Prostate gland (tissue), 2 donors: ENCODE data around the gene MSANTD1. TPM values are rescaled to one million over a fixed set of nuclear protein-coding genes. Genes with fewer than 3 reads are reported as not detected.

Experiments
- DNase-seq: peaks from one replicate; pipeline ENCODE4 v3.0.0-alpha.2; 2019; ENCODE audit warnings: low spot score
- H3K27ac ChIP-seq, 2 donors: fragments of 200-600 bp; sonication (generic); 2 replicates each; pipeline ENCODE4 v1.5.1; 2017 to 2019
- H3K27me3 ChIP-seq: fragments of 200-600 bp; sonication (generic); replicated peaks from 2 replicates; pipeline ENCODE4 v1.5.1; 2019; ENCODE audit not compliant: insufficient read depth
- H3K36me3 ChIP-seq, 2 donors: fragments of 200-600 bp; sonication (generic); 1 replicate in 1 of 2; 2 replicates in 1 of 2; pipeline versions ENCODE4 v1.5.1 to v1.8.1; 2017 to 2019
- H3K4me1 ChIP-seq: fragments of 200-600 bp; sonication (generic); replicated peaks from 2 replicates; pipeline ENCODE4 v1.5.1; 2019
- H3K4me3 ChIP-seq, 2 donors: fragments of 200-600 bp; sonication (generic); 2 replicates each; pipeline ENCODE4 v1.5.1; 2017 to 2019
- H3K9me3 ChIP-seq: fragments of 200-600 bp; sonication (generic); 2 replicates; pipeline ENCODE4 v1.5.1; 2017
- POLR2A ChIP-seq: fragments of 450-650 bp; IDR thresholded peaks from one replicate; pipeline ENCODE4 v1.6.1; 2016; ENCODE audit warnings: antibody characterized with exemption, mild to moderate bottlenecking
- POLR2AphosphoS5 ChIP-seq: sonication (generic); formaldehyde crosslinking; IDR thresholded peaks from one replicate; pipeline ENCODE4 v1.6.1; 2017; ENCODE audit warnings: antibody characterized with exemption
- WGBS: methylation state at CpG from one replicate; pipeline ENCODE4 v1.1.5; 2018; 5-methylcytosine and 5-hydroxymethylcytosine counted together
- intact Hi-C: fragments of 100-400 bp; cut with DNase I; formaldehyde crosslinking; loops from one replicate; pipeline ENCODE4 v1.14.2; 2022
- total RNA-seq, 2 donors: library from RNA; depleted of rRNA; stranded (reverse); fragments of >200 nt; gene quantifications; one replicate each; pipeline ENCODE4 v1.1.0, GENCODE V29; 2016
- TF ChIP-seq, protein P1 (sequence below), 4 experiments: fragments of 200-600 bp in 2 of 4; fragments of 450-650 bp in 2 of 4; sonication (generic) in 2 of 4; IDR thresholded peaks; 1 replicate in 3 of 4; 2 replicates in 1 of 4; pipeline ENCODE4 v1.5.1; 2016 to 2019; ENCODE audit warnings: antibody characterized with exemption in 4 of 4, mild to moderate bottlenecking in 2 of 4, moderate library complexity in 2 of 4

The MSANTD1 gene
- total RNA-seq, 2 donors from 2014 or later = 1.2 to 4.4 TPM

DNA sequence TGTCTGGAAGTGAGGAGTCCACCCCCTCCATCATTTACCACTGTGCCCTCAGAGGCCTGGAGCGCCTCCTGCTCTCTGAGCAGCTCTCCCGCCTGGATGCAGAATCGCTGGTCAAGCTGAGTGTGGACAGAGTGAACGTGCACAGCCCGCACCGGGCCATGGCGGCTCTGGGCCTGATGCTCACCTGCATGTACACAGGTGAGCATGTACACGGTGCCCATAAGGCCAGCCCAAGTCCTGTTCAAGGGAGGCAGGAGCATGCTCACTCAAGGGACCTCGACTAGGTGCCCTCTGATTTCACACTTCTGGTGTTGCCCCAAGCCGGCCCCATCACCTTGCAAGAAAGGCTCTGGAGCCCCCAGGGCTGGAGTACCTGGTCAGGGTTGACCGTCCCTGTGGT lies 13.4 kb upstream of the MSANTD1 start:
- no peak overlapping the region for H3K4me3 ChIP-seq
- no peaks in the 10 kb centered on the region for H3K4me1 ChIP-seq
- no peak overlapping the region for H3K27ac ChIP-seq
- no peaks in the 10 kb centered on the region for H3K27me3 ChIP-seq
- TF ChIP-seq, protein P1, sequence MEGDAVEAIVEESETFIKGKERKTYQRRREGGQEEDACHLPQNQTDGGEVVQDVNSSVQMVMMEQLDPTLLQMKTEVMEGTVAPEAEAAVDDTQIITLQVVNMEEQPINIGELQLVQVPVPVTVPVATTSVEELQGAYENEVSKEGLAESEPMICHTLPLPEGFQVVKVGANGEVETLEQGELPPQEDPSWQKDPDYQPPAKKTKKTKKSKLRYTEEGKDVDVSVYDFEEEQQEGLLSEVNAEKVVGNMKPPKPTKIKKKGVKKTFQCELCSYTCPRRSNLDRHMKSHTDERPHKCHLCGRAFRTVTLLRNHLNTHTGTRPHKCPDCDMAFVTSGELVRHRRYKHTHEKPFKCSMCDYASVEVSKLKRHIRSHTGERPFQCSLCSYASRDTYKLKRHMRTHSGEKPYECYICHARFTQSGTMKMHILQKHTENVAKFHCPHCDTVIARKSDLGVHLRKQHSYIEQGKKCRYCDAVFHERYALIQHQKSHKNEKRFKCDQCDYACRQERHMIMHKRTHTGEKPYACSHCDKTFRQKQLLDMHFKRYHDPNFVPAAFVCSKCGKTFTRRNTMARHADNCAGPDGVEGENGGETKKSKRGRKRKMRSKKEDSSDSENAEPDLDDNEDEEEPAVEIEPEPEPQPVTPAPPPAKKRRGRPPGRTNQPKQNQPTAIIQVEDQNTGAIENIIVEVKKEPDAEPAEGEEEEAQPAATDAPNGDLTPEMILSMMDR (IDR thresholded peaks at IDR 0.05) = no peak
- TF ChIP-seq POLR2A (no peak), POLR2AphosphoS5 (no peak)
- no peaks in the 10 kb centered on the region for H3K9me3 ChIP-seq
- intact Hi-C loops = no loop called here
- WGBS = 93% methylated on average over 11 of the region's 11 CpGs
- peaks cover 9 to 41% of the 10 kb centered on the region in 2 donors for H3K36me3 ChIP-seq
- DNase-seq = no peak

DNA sequence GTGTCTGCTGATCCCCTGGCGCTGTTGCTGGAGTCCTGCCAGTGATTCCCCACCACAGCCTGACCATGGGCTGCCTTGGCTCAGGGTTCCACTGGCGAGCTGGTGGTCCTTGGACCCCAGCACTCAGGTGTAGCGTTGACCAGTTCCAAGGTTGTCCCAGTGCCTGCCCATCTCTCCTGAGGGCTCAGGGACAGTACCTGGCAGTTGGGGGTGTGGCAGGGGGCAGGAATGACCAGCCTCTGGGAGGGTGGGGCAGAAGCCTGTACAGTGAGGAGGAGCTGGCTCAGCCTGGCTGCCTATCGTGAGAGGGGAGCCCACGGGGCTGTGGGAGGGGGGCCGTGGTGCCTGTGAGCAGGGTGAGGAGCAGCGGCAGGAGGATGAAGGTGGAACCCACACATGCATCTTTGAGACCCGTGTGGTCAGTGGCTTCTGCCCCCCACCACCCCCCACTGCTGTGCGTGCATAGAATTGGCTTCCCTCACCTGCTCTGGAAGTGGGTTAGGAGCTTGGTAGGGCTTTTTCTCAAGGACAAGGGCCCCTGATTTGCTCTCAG lies 12.6 kb upstream of the MSANTD1 start:
- peaks cover under 1 to 34% of the 10 kb centered on the region in 2 donors for H3K36me3 ChIP-seq
- intact Hi-C loops = no loop called here
- H3K4me1 ChIP-seq = no peaks in the 10 kb centered on the region
- TF ChIP-seq POLR2AphosphoS5 (no peak), POLR2A (no peak)
- TF ChIP-seq, protein P1 (IDR thresholded peaks at IDR 0.05) = no peak
- H3K27ac ChIP-seq = no peak overlapping the region
- DNase-seq = no peak
- no peak overlapping the region for H3K4me3 ChIP-seq
- no peaks in the 10 kb centered on the region for H3K27me3 ChIP-seq
- 89% methylated on average over 9 of the region's 9 CpGs for WGBS
- H3K9me3 ChIP-seq = no peaks in the 10 kb centered on the region

DNA sequence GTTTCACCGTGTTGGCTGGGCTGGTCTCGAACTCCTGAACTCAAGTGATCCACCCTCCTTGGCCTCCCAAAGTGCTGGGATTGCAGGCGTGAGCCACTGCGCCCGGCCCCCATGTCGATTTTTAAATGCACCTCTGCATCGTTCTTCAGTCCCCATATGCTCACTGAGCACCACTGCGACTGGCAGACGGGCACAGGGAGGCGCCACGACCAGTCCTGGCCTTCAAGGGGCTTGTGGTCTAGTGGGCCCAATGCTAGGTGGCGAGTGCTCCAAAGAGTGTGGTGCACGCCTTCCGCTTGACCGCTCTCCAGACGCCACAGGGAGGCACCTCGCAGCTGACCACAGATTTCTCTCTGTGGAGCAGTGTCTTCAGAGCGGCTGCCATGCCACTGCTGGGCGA lies 11.7 kb upstream of the MSANTD1 start:
- H3K4me3 ChIP-seq = no peak overlapping the region
- intact Hi-C loops = no loop called here
- no peaks in the 10 kb centered on the region for H3K27me3 ChIP-seq
- H3K4me1 ChIP-seq = no peaks in the 10 kb centered on the region
- H3K36me3 ChIP-seq = peaks cover 0 to 30% of the 10 kb centered on the region in 2 donors
- H3K27ac ChIP-seq = no peak overlapping the region
- whole genome bisulfite sequencing = 94% methylated on average over 19 of the region's 19 CpGs
- TF ChIP-seq POLR2A (no peak), POLR2AphosphoS5 (no peak)
- DNase-seq = no peak
- no peaks in the 10 kb centered on the region for H3K9me3 ChIP-seq

GRCh38 chr4:3237712-3238560 lies 11.0 kb upstream of the MSANTD1 start:
- no peak for TF ChIP-seq POLR2AphosphoS5
- no peak for TF ChIP-seq POLR2A
- TF ChIP-seq, protein P1 (IDR thresholded peaks at IDR 0.05) = no peak
- no peaks in the 10 kb centered on the region for H3K27me3 ChIP-seq
- H3K4me1 ChIP-seq = no peaks in the 10 kb centered on the region
- no peak for DNase-seq
- no peak overlapping the region for H3K4me3 ChIP-seq
- H3K27ac ChIP-seq = no peak overlapping the region
- intact Hi-C loops = no loop called here
- no peaks in the 10 kb centered on the region for H3K9me3 ChIP-seq
- peaks cover 0 to 30% of the 10 kb centered on the region in 2 donors for H3K36me3 ChIP-seq
- WGBS = 87% methylated on average over 26 of the region's 26 CpGs

GRCh38 chr4:3238721-3239120 lies 10.2 kb upstream of the MSANTD1 start:
- no peak for TF ChIP-seq POLR2AphosphoS5
- TF ChIP-seq, protein P1 (IDR thresholded peaks at IDR 0.05) = no peak
- TF ChIP-seq POLR2A = no peak
- no peaks in the 10 kb centered on the region for H3K9me3 ChIP-seq
- H3K27ac ChIP-seq = no peak overlapping the region
- peaks cover 0 to 23% of the 10 kb centered on the region in 2 donors for H3K36me3 ChIP-seq
- no peaks in the 10 kb centered on the region for H3K27me3 ChIP-seq
- no peaks in the 10 kb centered on the region for H3K4me1 ChIP-seq
- intact Hi-C loops = no loop called here
- 83% methylated on average over 18 of the region's 18 CpGs for WGBS
- H3K4me3 ChIP-seq = no peak overlapping the region
- no peak for DNase-seq
